HepG2 (cell line): ENCODE data around the gene SRGAP3. TPM values are rescaled to one million over a fixed set of nuclear protein-coding genes. Genes with fewer than 3 reads are reported as not detected.

ENCODE experiments used
- ATAC-seq: fragments of 200-7000 bp; cut with Tn5 transposase; 3 replicates; pipeline ENCODE4 v1.9.1; 2020; ENCODE audit warnings: mild to moderate bottlenecking, moderate library complexity
- BruUV-seq: library from RNA; stranded (reverse); fragments of 400-500 nt; replicated peaks from 2 replicates; lab custom pipeline; 2021; lab: Mats Ljungman, UMichigan
- CTCF ChIA-PET: fragments of 300-600 bp; formaldehyde crosslinking; extraction: SDS; loops from one replicate; lab custom pipeline; 2021; ENCODE audit warnings: low total read pairs, inconsistent platforms, low intra/inter-chr PET ratio; lab: Yijun Ruan, JAX
- POLR2A ChIA-PET: fragments of 350-600 bp; sonication (Branson Sonifier 250); formaldehyde crosslinking; loops from one replicate; lab custom pipeline; 2020; ENCODE audit warnings: antibody characterized with exemption, inconsistent platforms; lab: Yijun Ruan, JAX
- DNase-seq: peaks from one replicate; pipeline ENCODE4 v3.0.0-alpha.2; 2015; ENCODE audit warnings: low spot score
- FAIRE-seq: peaks from 3 replicates; lab custom pipeline; 2011; peaks lifted over from hg19 to GRCh38; lab: Jason Lieb, UNC
- H2AFZ ChIP-seq: one replicate; pipeline ENCODE4 v1.6.1; 2011; ENCODE audit warnings: low read length, inconsistent platforms
- H3K27ac ChIP-seq: fragments of 300-600 bp; 3 replicates; pipeline ENCODE4 v1.8.0; 2011; ENCODE audit warnings: mixed run types, mild to moderate bottlenecking, mixed read lengths, low read length, inconsistent platforms; ENCODE audit not compliant: insufficient read depth; ENCODE audit errors: extremely low read length
- H3K27me3 ChIP-seq, 2 experiments: fragments of 200-600 bp in 1 of 2; 2 replicates in 1 of 2; 3 replicates in 1 of 2; pipeline versions ENCODE4 v1.6.0 to v1.8.0; 2011; ENCODE audit warnings: low read length in 2 of 2, mild to moderate bottlenecking in 2 of 2, moderate library complexity in 2 of 2, inconsistent platforms in 1 of 2; ENCODE audit not compliant: insufficient read depth in 2 of 2, control insufficient read depth in 1 of 2
- H3K36me3 ChIP-seq, 2 experiments: fragments of 200-600 bp in 1 of 2; replicated peaks in 1 of 2; 2 replicates in 1 of 2; 3 replicates in 1 of 2; pipeline versions ENCODE4 v1.5.1 to v1.8.0; 2011; ENCODE audit warnings: low read length in 2 of 2, inconsistent platforms in 1 of 2; ENCODE audit not compliant: insufficient read depth in 2 of 2, control insufficient read depth in 1 of 2
- H3K4me1 ChIP-seq: 2 replicates; pipeline ENCODE4 v1.5.1; 2012; ENCODE audit warnings: low read length, inconsistent platforms; ENCODE audit not compliant: insufficient read depth
- H3K4me2 ChIP-seq: 2 replicates; pipeline ENCODE4 v1.6.0; 2011; ENCODE audit warnings: low read depth, low read length, inconsistent platforms
- H3K4me3 ChIP-seq, 3 experiments: fragments of 200-600 bp in 1 of 3; sonication (generic), shearing (Covaris generic) in 1 of 3; replicated peaks in 1 of 3; 2 replicates each; pipeline ENCODE4 v1.5.1; 2011 to 2016; ENCODE audit warnings: low read length in 3 of 3, inconsistent platforms in 2 of 3, low read depth in 2 of 3, mild to moderate bottlenecking in 2 of 3, control low read depth in 1 of 3, mixed read lengths in 1 of 3; ENCODE audit not compliant: insufficient read depth in 1 of 3
- H3K79me2 ChIP-seq: one replicate; pipeline ENCODE4 v1.6.1; 2011; ENCODE audit warnings: low read length, inconsistent platforms; ENCODE audit not compliant: insufficient read depth
- H3K9ac ChIP-seq: 2 replicates; pipeline ENCODE4 v1.6.0; 2011; ENCODE audit warnings: mild to moderate bottlenecking, low read depth, low read length, inconsistent platforms; ENCODE audit not compliant: insufficient read depth
- H3K9me3 ChIP-seq: 2 replicates; pipeline ENCODE4 v1.5.1; 2012; ENCODE audit warnings: mild to moderate bottlenecking, low read length
- H4K20me1 ChIP-seq: 2 replicates; pipeline ENCODE4 v1.6.0; 2011; ENCODE audit warnings: inconsistent platforms, mild to moderate bottlenecking, low read length, moderate library complexity; ENCODE audit not compliant: insufficient read depth
- FOXO1 ChIP-seq: sonication (generic); formaldehyde crosslinking; IDR thresholded peaks from 2 replicates; pipeline ENCODE4 v1.4.0; 2020; ENCODE audit warnings: missing genetic modification reagents
- HCFC1 ChIP-seq: fragments of 150-350 bp; IDR thresholded peaks from 2 replicates; pipeline ENCODE4 v1.6.1; 2014; ENCODE audit warnings: low read depth, low read length
- HNRNPLL ChIP-seq: fragments of 200-400 bp; formaldehyde crosslinking; IDR thresholded peaks from 2 replicates; pipeline ENCODE4 v1.6.1; 2017; ENCODE audit warnings: mild to moderate bottlenecking, low read depth, low read length; ENCODE audit not compliant: poor library complexity, severe bottlenecking
- NKX3-1 ChIP-seq: sonication (generic); formaldehyde crosslinking; IDR thresholded peaks from 2 replicates; pipeline ENCODE4 v1.5.0; 2020; ENCODE audit warnings: missing genetic modification reagents
- ZNF350 ChIP-seq: sonication (generic); formaldehyde crosslinking; IDR thresholded peaks from 2 replicates; pipeline ENCODE4 v1.4.0; 2020; ENCODE audit warnings: mild to moderate bottlenecking, low read depth, missing genetic modification reagents, borderline replicate concordance
- ZNF382 ChIP-seq: sonication (generic); formaldehyde crosslinking; IDR thresholded peaks from 2 replicates; pipeline ENCODE4 v1.5.0; 2020; ENCODE audit warnings: missing genetic modification reagents, mild to moderate bottlenecking, borderline replicate concordance
- ZNF446 ChIP-seq: sonication (generic); formaldehyde crosslinking; IDR thresholded peaks from 2 replicates; pipeline ENCODE4 v1.5.0; 2020; ENCODE audit warnings: mild to moderate bottlenecking, missing genetic modification reagents
- WGBS: methylation state at CpG from one replicate; pipeline ENCODE4 v1.1.6; 2017; ENCODE audit warnings: low lambda C conversion rate; 5-methylcytosine and 5-hydroxymethylcytosine counted together
- in situ Hi-C: cut with HindIII; loops from 2 replicates; pipeline ENCODE4 v1.10.0; 2017; ENCODE audit warnings: low pct_unique_long_range_greater_than_20kb; ENCODE audit not compliant: extremely low pct_ligation_motif_present
- intact Hi-C: fragments of 100-400 bp; cut with micrococcal nuclease; formaldehyde crosslinking; loops from one replicate; pipeline ENCODE4 v1.10.0; 2022; ENCODE audit not compliant: unreplicated experiment
- polyA plus RNA-seq, 8 experiments: library from polyadenylated mRNA; depleted of rRNA in 3 of 8; stranded (reverse) in 7 of 8; unstranded in 1 of 8; fragments of >200 nt; fragmentation: Illumina TruSeq in 4 of 8; extraction: Trizol in 4 of 8; gene quantifications; 2 replicates each; pipeline versions ENCODE4 v1.2.1 to v1.2.3, GENCODE V29; 2011 to 2016; ENCODE audit warnings: low read depth in 4 of 8, missing spikeins in 1 of 8, mixed read lengths in 1 of 8; ENCODE audit not compliant: insufficient read depth in 1 of 8
- total RNA-seq, 5 experiments: library from RNA; depleted of rRNA; stranded (reverse); fragments of >200 nt; fragmentation: Illumina TruSeq; extraction: Trizol; gene quantifications; 2 replicates each; pipeline ENCODE4 v1.2.3, GENCODE V29; 2016; ENCODE audit warnings: low read depth in 1 of 5
- TF ChIP-seq, protein P1 (sequence below): sonication (generic); formaldehyde crosslinking; IDR thresholded peaks from 2 replicates; pipeline ENCODE4 v1.8.0; 2022; ENCODE audit warnings: mild to moderate bottlenecking, missing genetic modification reagents, moderate library complexity
- TF ChIP-seq, protein P2 (sequence below), 2 experiments: fragments of 450-650 bp in 1 of 2; sonication (generic) in 1 of 2; formaldehyde crosslinking in 1 of 2; IDR thresholded peaks; 2 replicates each; pipeline versions ENCODE4 v1.6.1 to v1.8.0; 2016 to 2022; ENCODE audit warnings: antibody characterized with exemption in 1 of 2, mild to moderate bottlenecking in 1 of 2, missing genetic modification reagents in 1 of 2

The SRGAP3 gene
- total and polyA plus RNA-seq, 2 of the 13 experiments (the other 11 are each of a cell fraction or from before 2014, with no cell fraction given) = 1.2 to 1.4 TPM

DNA sequence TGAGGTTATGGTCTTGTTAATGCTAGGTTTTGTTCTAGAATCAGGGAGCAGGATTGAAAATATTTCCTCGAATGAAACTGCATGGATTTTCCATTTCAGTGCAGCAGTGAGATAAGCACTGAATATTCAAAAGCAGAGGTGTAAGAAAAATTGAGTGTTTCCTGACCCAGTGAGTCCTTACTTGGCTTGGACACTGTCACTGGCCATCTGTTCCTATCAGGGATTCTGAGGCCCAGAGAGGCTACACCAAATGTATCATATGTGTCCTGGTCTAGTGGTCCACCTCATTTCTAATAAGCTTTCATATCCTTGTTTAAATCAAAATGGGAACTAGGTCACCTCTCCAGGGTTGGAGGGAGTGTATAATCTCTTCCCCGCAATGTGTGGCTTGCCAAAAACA is 225.1 kb downstream of the SRGAP3 start:
- 46% methylated on average over 2 of the region's 2 CpGs for WGBS
- CTCF ChIA-PET = no interaction called here
- no peak overlapping the region for H2AFZ ChIP-seq
- no peaks in the 10 kb centered on the region for H3K36me3 ChIP-seq
- H3K27me3 ChIP-seq = peaks cover 0 to 1% of the 10 kb centered on the region in 2 experiments; a peak in 2 of 5 replicates
- no peaks in the 10 kb centered on the region for H3K79me2 ChIP-seq
- H4K20me1 ChIP-seq = no peaks in the 10 kb centered on the region
- H3K4me3 ChIP-seq = no peak overlapping the region
- POLR2A ChIA-PET = no interaction called here
- FAIRE-seq (no peak), ATAC-seq (no peak), DNase-seq (no peak)
- intact Hi-C loops = no loop called here
- TF ChIP-seq, protein P1, sequence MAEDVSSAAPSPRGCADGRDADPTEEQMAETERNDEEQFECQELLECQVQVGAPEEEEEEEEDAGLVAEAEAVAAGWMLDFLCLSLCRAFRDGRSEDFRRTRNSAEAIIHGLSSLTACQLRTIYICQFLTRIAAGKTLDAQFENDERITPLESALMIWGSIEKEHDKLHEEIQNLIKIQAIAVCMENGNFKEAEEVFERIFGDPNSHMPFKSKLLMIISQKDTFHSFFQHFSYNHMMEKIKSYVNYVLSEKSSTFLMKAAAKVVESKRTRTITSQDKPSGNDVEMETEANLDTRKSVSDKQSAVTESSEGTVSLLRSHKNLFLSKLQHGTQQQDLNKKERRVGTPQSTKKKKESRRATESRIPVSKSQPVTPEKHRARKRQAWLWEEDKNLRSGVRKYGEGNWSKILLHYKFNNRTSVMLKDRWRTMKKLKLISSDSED (CRISPR knock-in tag) = no peak
- TF ChIP-seq FOXO1 (CRISPR knock-in tag) (no peak), HNRNPLL (no peak), NKX3-1 (CRISPR knock-in tag) (no peak), ZNF382 (CRISPR knock-in tag) (no peak), HCFC1 (no peak), ZNF350 (CRISPR knock-in tag) (no peak), ZNF446 (CRISPR knock-in tag) (no peak)
- TF ChIP-seq, protein P2, sequence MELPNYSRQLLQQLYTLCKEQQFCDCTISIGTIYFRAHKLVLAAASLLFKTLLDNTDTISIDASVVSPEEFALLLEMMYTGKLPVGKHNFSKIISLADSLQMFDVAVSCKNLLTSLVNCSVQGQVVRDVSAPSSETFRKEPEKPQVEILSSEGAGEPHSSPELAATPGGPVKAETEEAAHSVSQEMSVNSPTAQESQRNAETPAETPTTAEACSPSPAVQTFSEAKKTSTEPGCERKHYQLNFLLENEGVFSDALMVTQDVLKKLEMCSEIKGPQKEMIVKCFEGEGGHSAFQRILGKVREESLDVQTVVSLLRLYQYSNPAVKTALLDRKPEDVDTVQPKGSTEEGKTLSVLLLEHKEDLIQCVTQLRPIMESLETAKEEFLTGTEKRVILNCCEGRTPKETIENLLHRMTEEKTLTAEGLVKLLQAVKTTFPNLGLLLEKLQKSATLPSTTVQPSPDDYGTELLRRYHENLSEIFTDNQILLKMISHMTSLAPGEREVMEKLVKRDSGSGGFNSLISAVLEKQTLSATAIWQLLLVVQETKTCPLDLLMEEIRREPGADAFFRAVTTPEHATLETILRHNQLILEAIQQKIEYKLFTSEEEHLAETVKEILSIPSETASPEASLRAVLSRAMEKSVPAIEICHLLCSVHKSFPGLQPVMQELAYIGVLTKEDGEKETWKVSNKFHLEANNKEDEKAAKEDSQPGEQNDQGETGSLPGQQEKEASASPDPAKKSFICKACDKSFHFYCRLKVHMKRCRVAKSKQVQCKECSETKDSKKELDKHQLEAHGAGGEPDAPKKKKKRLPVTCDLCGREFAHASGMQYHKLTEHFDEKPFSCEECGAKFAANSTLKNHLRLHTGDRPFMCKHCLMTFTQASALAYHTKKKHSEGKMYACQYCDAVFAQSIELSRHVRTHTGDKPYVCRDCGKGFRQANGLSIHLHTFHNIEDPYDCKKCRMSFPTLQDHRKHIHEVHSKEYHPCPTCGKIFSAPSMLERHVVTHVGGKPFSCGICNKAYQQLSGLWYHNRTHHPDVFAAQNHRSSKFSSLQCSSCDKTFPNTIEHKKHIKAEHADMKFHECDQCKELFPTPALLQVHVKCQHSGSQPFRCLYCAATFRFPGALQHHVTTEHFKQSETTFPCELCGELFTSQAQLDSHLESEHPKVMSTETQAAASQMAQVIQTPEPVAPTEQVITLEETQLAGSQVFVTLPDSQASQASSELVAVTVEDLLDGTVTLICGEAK (IDR thresholded peaks at IDR 0.05) = no peak
- TF ChIP-seq, protein P2 (CRISPR knock-in tag; IDR thresholded peaks at IDR 0.05) = no peak
- in situ Hi-C loops = no loop called here
- no peaks in the 10 kb centered on the region for H3K9me3 ChIP-seq
- H3K4me1 ChIP-seq = no peaks in the 10 kb centered on the region
- no TSS peak for BruUV-seq
- H3K4me2 ChIP-seq = no peak overlapping the region
- no peak overlapping the region for H3K9ac ChIP-seq
- no peak overlapping the region for H3K27ac ChIP-seq
